K562 (cell line): ENCODE measurements around the gene BCO2. TPM values are rescaled to one million over a fixed set of nuclear protein-coding genes. Genes with fewer than 3 reads are reported as not detected.
A peak's percentile ranks its signal among the peaks of the same experiment; 100 is the strongest.

Source experiments
- C11orf30 ChIP-seq: fragments of 450-650 bp; IDR thresholded peaks from 2 replicates; pipeline ENCODE4 v1.6.1; 2016; ENCODE audit warnings: low read depth, mild to moderate bottlenecking
- CEBPB ChIP-seq: fragments of 450-650 bp; IDR thresholded peaks from 2 replicates; pipeline ENCODE4 v1.6.1; 2016; ENCODE audit warnings: missing genetic modification characterization, missing compliant biosample characterization
- CEBPG ChIP-seq, 3 experiments: fragments of 200-800 bp in 1 of 3; sonication (Bioruptor generic) in 1 of 3; sonication (generic) in 1 of 3; formaldehyde crosslinking in 1 of 3; IDR thresholded peaks in 2 of 3; conservative IDR thresholded peaks in 1 of 3; 2 replicates each; pipeline versions ENCODE4 v1.6.1 to v1.8.0; 2016 to 2022; ENCODE audit warnings: missing compliant biosample characterization in 2 of 3, missing genetic modification characterization in 2 of 3, mild to moderate bottlenecking in 1 of 3, missing genetic modification reagents in 1 of 3
- DPF2 ChIP-seq: fragments of 450-650 bp; IDR thresholded peaks from 2 replicates; pipeline ENCODE4 v1.6.1; 2016
- ETV1 ChIP-seq: fragments of 450-650 bp; conservative IDR thresholded peaks from 2 replicates; pipeline ENCODE4 v1.6.1; 2016; ENCODE audit warnings: missing genetic modification characterization, control low read depth, low read depth, missing compliant biosample characterization
- JUND ChIP-seq, 2 experiments: IDR thresholded peaks; 2 replicates in 1 of 2; 3 replicates in 1 of 2; pipeline ENCODE4 v1.6.1; 2011; ENCODE audit warnings: borderline replicate concordance in 2 of 2, low read depth in 2 of 2, low read length in 2 of 2, improper control_type of control experiment in 1 of 2, missing biosample characterization in 1 of 2, missing genetic modification characterization in 1 of 2, missing genetic modification reagents in 1 of 2
- MAFF ChIP-seq: IDR thresholded peaks from 2 replicates; pipeline ENCODE4 v1.6.1; 2012; ENCODE audit warnings: low read length, improper control_type of control experiment
- MAFG ChIP-seq: fragments of 450-650 bp; conservative IDR thresholded peaks from 2 replicates; pipeline ENCODE4 v1.6.1; 2016; ENCODE audit warnings: missing genetic modification characterization, missing compliant biosample characterization
- MGA ChIP-seq: fragments of 450-650 bp; IDR thresholded peaks from 2 replicates; pipeline ENCODE4 v1.6.1; 2016; ENCODE audit warnings: mild to moderate bottlenecking, moderate library complexity
- NCOR1 ChIP-seq: fragments of 450-650 bp; IDR thresholded peaks from 2 replicates; pipeline ENCODE4 v1.6.1; 2016; ENCODE audit warnings: mild to moderate bottlenecking, moderate library complexity
- PCBP2 ChIP-seq: fragments of 200-400 bp; formaldehyde crosslinking; IDR thresholded peaks from 2 replicates; pipeline ENCODE4 v1.6.1; 2018; ENCODE audit warnings: low read length, low read depth, mild to moderate bottlenecking, moderate library complexity; ENCODE audit not compliant: poor library complexity, severe bottlenecking
- RCOR1 ChIP-seq, 2 experiments: IDR thresholded peaks; 2 replicates each; pipeline ENCODE4 v1.6.1; 2012; ENCODE audit warnings: low read depth in 2 of 2, low read length in 2 of 2, borderline replicate concordance in 1 of 2, improper control_type of control experiment in 1 of 2
- SIX5 ChIP-seq, 2 experiments: IDR thresholded peaks; 2 replicates each; pipeline ENCODE4 v1.6.1; 2011; ENCODE audit warnings: low read length in 2 of 2, borderline replicate concordance in 1 of 2, low read depth in 1 of 2, mild to moderate bottlenecking in 1 of 2, moderate library complexity in 1 of 2; ENCODE audit not compliant: insufficient read depth in 1 of 2
- ZNF146 ChIP-seq: IDR thresholded peaks from one replicate; pipeline ENCODE4 v1.6.1; 2018; ENCODE audit warnings: missing compliant biosample characterization; ENCODE audit not compliant: unreplicated experiment
- polyA plus RNA-seq, 8 experiments: library from polyadenylated mRNA; depleted of rRNA in 4 of 8; stranded (reverse) in 5 of 8; unstranded in 3 of 8; fragments of >200 nt; fragmentation: Nextera tagmentation in 2 of 8; fragmentation: Illumina TruSeq in 1 of 8; extraction: Ambion mirVana in 2 of 8; extraction: Trizol in 1 of 8; gene quantifications; 2 replicates each; pipeline versions ENCODE4 v1.2.1 to v1.2.3, GENCODE V29; 2011 to 2014; ENCODE audit warnings: inconsistent platforms in 1 of 8, missing spikeins in 1 of 8
- total RNA-seq, 7 experiments: library from RNA; depleted of rRNA in 6 of 7; stranded (reverse); fragments of >200 nt in 6 of 7; fragmentation: Illumina TruSeq in 2 of 7; extraction: Trizol in 2 of 7; gene quantifications; 2 replicates each; pipeline versions ENCODE4 v1.2.1 to v1.2.3, GENCODE V29; 2011 to 2021; ENCODE audit warnings: low replicate concordance in 1 of 7

BCO2 gene
- total and polyA plus RNA-seq, 9 of the 15 experiments (the other 6 are each of a cell fraction or from before 2014, with no cell fraction given), result 0.21 to 1.0 (median 0.47) TPM; not detected in 1

GRCh38 chr11:112159098-112160065, 15.9 kb upstream of the BCO2 start (continued):
- TF ChIP-seq MGA (no peak), SIX5 (IDR thresholded peaks at IDR 0.05; ENCODE audit: borderline replicate concordance in 1 of 2, insufficient read depth in 1 of 2, low read depth in 1 of 2, low read length in 2 of 2) (no peak), ETV1 (tag) (no peak), NCOR1 (no peak), MAFF (no peak; the same call in 1 of the 2 replicates), DPF2 (0 out of 2 replicates have a peak, but pooled peaks have one; percentile 17), CEBPB (tag) (peak; percentile 25; the same call in 1 of the 2 replicates), RCOR1 (IDR thresholded peaks at IDR 0.05; ENCODE audit: borderline replicate concordance in 1 of 2, low read depth in 2 of 2, low read length in 2 of 2) (no peak), C11orf30 (peak; percentile 57), ZNF146 (no peak), JUND (IDR thresholded peaks at IDR 0.05; ENCODE audit: borderline replicate concordance, low read depth, low read length) (no peak), JUND (tag; IDR thresholded peaks at IDR 0.05; ENCODE audit: borderline replicate concordance, low read depth, low read length) (0 out of 3 replicates have a peak, but pooled peaks have one; percentile 14), PCBP2 (no peak), MAFG (tag) (peak; percentile 61), CEBPG (CRISPR knock-in tag; IDR thresholded peaks at IDR 0.05) (no peak), CEBPG (tag; conservative IDR thresholded peaks at IDR 0.05 in 1 of 2, IDR thresholded peaks at IDR 0.05 in 1 of 2) (peak in 1 of 2 experiments; percentile 64; a peak in 2 of 4 replicates)
